Measurements from ENCODE around the gene EMB. TPM values are rescaled to one million over a fixed set of nuclear protein-coding genes. Genes with fewer than 3 reads are reported as not detected.
"Not testable (repeated sequence)": the region's sequence is repeated elsewhere in the genome, so short reads cannot be mapped to it uniquely, and the experiment has no call there.

EMB gene
- polyA plus RNA-seq, 1 donor from 2014 or later, result 10.8 TPM

DNA sequence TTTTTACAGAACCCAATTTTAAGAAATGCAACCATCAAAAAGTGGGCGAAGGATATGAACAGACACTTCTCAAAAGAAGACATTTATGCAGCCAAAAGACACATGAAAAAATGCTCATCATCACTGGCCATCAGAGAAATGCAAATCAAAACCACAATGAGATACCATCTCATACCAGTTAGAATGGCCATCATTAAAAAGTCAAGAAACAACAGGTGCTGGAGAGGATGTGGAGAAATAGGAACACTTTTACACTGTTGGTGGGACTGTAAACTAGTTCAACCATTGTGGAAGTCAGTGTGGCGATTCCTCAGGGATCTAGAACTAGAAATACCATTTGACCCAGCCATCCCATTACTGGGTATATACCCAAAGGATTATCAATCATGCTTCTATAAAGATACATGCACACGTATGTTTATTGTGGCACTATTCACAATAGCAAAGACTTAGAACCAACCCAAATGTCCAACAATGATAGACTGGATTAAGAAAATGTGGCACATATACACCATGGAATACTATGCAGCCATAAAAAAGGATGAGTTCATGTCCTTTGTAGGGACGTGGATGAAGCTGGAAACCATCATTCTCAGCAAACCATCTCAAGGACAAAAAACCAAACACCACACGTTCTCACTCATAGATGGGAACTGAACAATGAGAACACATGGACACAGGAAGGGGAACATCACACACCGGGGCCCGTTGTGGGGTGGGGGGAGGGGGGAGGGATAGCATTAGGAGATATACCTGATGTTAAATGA is 19.7 kb downstream of the EMB start:
- not testable (repeated sequence) for H3K27me3 ChIP-seq (ENCODE audit: insufficient read depth, low read depth, low read length); H3K9ac ChIP-seq (ENCODE audit: low read length); H3F3A ChIP-seq (ENCODE audit: insufficient read depth, low read length, poor library complexity, severe bottlenecking); H3K4me2 ChIP-seq (ENCODE audit: low read length); H3K4me3 ChIP-seq (ENCODE audit: low read length); H3K79me2 ChIP-seq (replicated peaks; ENCODE audit: insufficient read depth, low read length); H2AFZ ChIP-seq (ENCODE audit: low read depth, low read length); H3K36me3 ChIP-seq (ENCODE audit: insufficient read depth, low read length); H3K9me3 ChIP-seq (ENCODE audit: low read length); H3K27ac ChIP-seq (ENCODE audit: low read length); H4K20me1 ChIP-seq (ENCODE audit: insufficient read depth); H3K9me2 ChIP-seq (ENCODE audit: insufficient read depth, low read length)

DNA sequence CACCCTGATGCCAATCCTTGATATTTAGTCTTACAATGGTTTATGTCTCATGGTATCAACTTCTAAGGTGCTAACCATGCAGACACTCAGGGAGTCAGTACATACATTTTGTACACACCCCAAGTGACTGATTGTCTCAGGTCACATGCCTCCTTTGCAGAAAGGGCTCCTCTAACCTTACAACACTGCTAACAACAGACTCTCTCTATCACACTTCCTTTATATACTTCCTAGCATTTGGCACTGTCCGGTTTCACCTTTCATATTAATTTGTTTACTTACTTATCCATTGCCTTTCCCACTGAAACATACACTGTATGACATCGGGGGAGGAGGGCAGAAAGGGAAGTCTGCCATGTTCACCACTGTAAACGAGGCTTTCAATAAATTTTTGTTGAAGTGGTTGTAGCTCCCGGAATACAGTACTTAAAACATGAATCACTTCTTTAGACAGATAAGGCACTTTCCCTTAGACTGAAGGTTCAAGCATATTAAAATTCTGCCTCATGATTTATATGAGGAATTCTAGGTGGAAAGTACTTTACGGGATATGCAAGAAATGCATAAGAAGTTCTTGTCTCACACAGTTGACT is 20.6 kb downstream of the EMB start:
- H2AFZ ChIP-seq (ENCODE audit: low read depth, low read length), result no peak overlapping the region
- H3K27me3 ChIP-seq (ENCODE audit: insufficient read depth, low read depth, low read length), result no peaks in the 10 kb centered on the region
- H3K9ac ChIP-seq (ENCODE audit: low read length), result no peak overlapping the region
- H3K79me2 ChIP-seq (replicated peaks; ENCODE audit: insufficient read depth, low read length), result no peaks in the 10 kb centered on the region
- H3K9me3 ChIP-seq (ENCODE audit: low read length), result no peaks in the 10 kb centered on the region
- H3F3A ChIP-seq (ENCODE audit: insufficient read depth, low read length, poor library complexity, severe bottlenecking), result no peaks in the 10 kb centered on the region
- no peaks in the 10 kb centered on the region for H3K36me3 ChIP-seq (ENCODE audit: insufficient read depth, low read length)
- no peaks in the 10 kb centered on the region for H3K9me2 ChIP-seq (ENCODE audit: insufficient read depth, low read length)
- H3K27ac ChIP-seq (ENCODE audit: low read length), result no peak overlapping the region
- H4K20me1 ChIP-seq (ENCODE audit: insufficient read depth), result no peaks in the 10 kb centered on the region
- no peak overlapping the region for H3K4me3 ChIP-seq (ENCODE audit: low read length)
- no peak for TF ChIP-seq MXI1 (conservative IDR thresholded peaks at IDR 0.05; ENCODE audit: poor library complexity, severe bottlenecking)
- no peak for TF ChIP-seq TAF1 (IDR thresholded peaks at IDR 0.05; ENCODE audit: low read depth)
- TF ChIP-seq REST (IDR thresholded peaks at IDR 0.05; ENCODE audit: borderline replicate concordance), result no peak
- no peak for TF ChIP-seq SMC3 (conservative IDR thresholded peaks at IDR 0.05; ENCODE audit: poor library complexity)
- TF ChIP-seq POLR2AphosphoS5 (IDR thresholded peaks at IDR 0.05), result no peak
- no peak for TF ChIP-seq CTCF (IDR thresholded peaks at IDR 0.05; ENCODE audit: poor library complexity, severe bottlenecking)
- no peak for TF ChIP-seq RAD21 (conservative IDR thresholded peaks at IDR 0.05)
- TF ChIP-seq EZH2 (IDR thresholded peaks at IDR 0.05; ENCODE audit: borderline replicate concordance, insufficient read depth, low read length, poor library complexity, severe bottlenecking), result no peak
- no peak for TF ChIP-seq EP300 (conservative IDR thresholded peaks at IDR 0.05; ENCODE audit: poor library complexity, severe bottlenecking)
- no peak overlapping the region for H3K4me2 ChIP-seq (ENCODE audit: low read length)

GRCh38 chr5:50419656-50420055 is 21.4 kb downstream of the EMB start:
- not testable (repeated sequence) for H3K4me3 ChIP-seq (ENCODE audit: low read length); H3K27me3 ChIP-seq (ENCODE audit: insufficient read depth, low read depth, low read length); H3K4me2 ChIP-seq (ENCODE audit: low read length); H3K79me2 ChIP-seq (replicated peaks; ENCODE audit: insufficient read depth, low read length); H3K9me2 ChIP-seq (ENCODE audit: insufficient read depth, low read length); H3K9ac ChIP-seq (ENCODE audit: low read length); H3F3A ChIP-seq (ENCODE audit: insufficient read depth, low read length, poor library complexity, severe bottlenecking); H3K9me3 ChIP-seq (ENCODE audit: low read length); H3K27ac ChIP-seq (ENCODE audit: low read length); H2AFZ ChIP-seq (ENCODE audit: low read depth, low read length); H3K36me3 ChIP-seq (ENCODE audit: insufficient read depth, low read length); H4K20me1 ChIP-seq (ENCODE audit: insufficient read depth)

DNA sequence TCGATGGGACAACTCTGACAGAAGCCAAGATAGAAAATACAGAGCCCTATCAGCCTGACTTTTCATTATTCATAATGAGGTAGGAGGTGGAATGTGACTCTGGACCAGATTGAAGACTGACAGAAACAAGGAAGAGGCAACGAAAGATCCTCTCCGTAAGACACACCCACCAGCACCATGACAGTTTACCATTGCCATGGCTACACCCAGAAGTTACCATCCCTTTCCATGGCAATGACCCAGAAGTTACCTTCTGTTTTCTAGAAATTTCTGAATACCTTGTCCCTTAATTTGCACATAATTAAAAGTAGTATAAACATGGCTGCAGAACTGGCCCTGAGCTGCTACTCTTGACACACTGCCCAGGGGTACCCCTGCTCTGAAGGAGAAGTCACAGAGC is 24.5 kb downstream of the EMB start:
- not testable (repeated sequence) for H3K36me3 ChIP-seq (ENCODE audit: insufficient read depth, low read length); H3K4me2 ChIP-seq (ENCODE audit: low read length); H3K9ac ChIP-seq (ENCODE audit: low read length); H3F3A ChIP-seq (ENCODE audit: insufficient read depth, low read length, poor library complexity, severe bottlenecking); H3K79me2 ChIP-seq (replicated peaks; ENCODE audit: insufficient read depth, low read length); H3K27ac ChIP-seq (ENCODE audit: low read length); H2AFZ ChIP-seq (ENCODE audit: low read depth, low read length); H3K9me2 ChIP-seq (ENCODE audit: insufficient read depth, low read length); H3K9me3 ChIP-seq (ENCODE audit: low read length); H4K20me1 ChIP-seq (ENCODE audit: insufficient read depth); H3K27me3 ChIP-seq (ENCODE audit: insufficient read depth, low read depth, low read length); H3K4me3 ChIP-seq (ENCODE audit: low read length)

Measured in neural cell (in vitro differentiated cells).